Adrenal gland (tissue), 5 donors: Measurements from ENCODE around the gene NEDD9.

Source experiments
- POLR2A ChIP-seq, 2 donors: fragments of 450-650 bp; IDR thresholded peaks; one replicate each; pipeline ENCODE4 v1.6.1; 2017; ENCODE audit warnings: antibody characterized with exemption in 2 of 2, mild to moderate bottlenecking in 2 of 2, moderate library complexity in 1 of 2
- TF ChIP-seq, protein P1 (sequence below), 6 experiments: fragments of 450-650 bp in 4 of 6; fragments of 200-600 bp in 2 of 6; sonication (generic) in 1 of 6; IDR thresholded peaks; 1 replicate in 5 of 6; 2 replicates in 1 of 6; pipeline versions ENCODE4 v1.5.1 to v1.8.0; 2016 to 2021; ENCODE audit warnings: antibody characterized with exemption in 6 of 6, mild to moderate bottlenecking in 2 of 6, moderate library complexity in 1 of 6
- donor health status: DM: no; HTN: no; CAD: no.

DNA sequence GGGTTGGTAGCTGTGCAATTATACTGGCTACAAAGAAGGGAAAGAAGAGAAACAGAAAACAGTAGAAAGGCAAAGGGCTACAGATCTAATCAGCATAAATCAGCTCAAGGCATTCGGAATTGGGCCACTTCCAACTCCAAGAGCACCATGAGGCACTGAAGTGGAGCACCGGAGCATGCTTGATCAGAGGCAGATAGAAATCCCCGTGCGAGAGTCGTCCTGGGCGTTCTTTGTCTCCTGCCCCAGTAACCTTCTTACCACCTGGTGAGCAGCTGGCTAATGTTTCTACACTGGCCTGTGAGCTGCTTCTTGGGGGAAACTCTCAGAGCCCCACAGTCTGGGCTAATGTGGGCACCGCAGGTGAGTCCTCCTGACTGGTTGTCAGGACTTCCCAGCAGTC is 16.7 kb downstream of the NEDD9 start:
- no peak for TF ChIP-seq POLR2A (IDR thresholded peaks at IDR 0.05)
- TF ChIP-seq, protein P1, sequence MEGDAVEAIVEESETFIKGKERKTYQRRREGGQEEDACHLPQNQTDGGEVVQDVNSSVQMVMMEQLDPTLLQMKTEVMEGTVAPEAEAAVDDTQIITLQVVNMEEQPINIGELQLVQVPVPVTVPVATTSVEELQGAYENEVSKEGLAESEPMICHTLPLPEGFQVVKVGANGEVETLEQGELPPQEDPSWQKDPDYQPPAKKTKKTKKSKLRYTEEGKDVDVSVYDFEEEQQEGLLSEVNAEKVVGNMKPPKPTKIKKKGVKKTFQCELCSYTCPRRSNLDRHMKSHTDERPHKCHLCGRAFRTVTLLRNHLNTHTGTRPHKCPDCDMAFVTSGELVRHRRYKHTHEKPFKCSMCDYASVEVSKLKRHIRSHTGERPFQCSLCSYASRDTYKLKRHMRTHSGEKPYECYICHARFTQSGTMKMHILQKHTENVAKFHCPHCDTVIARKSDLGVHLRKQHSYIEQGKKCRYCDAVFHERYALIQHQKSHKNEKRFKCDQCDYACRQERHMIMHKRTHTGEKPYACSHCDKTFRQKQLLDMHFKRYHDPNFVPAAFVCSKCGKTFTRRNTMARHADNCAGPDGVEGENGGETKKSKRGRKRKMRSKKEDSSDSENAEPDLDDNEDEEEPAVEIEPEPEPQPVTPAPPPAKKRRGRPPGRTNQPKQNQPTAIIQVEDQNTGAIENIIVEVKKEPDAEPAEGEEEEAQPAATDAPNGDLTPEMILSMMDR (IDR thresholded peaks at IDR 0.05) = no peak
